GM21367 (cell line): ENCODE measurements around the gene PID1.

Source experiments
- ATAC-seq: cut with Tn5 transposase; IDR thresholded peaks from one replicate; pipeline ENCODE4 v1.9.1; 2021; ENCODE audit not compliant: unreplicated experiment

PID1 gene, protein sequence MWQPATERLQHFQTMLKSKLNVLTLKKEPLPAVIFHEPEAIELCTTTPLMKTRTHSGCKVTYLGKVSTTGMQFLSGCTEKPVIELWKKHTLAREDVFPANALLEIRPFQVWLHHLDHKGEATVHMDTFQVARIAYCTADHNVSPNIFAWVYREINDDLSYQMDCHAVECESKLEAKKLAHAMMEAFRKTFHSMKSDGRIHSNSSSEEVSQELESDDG

DNA sequence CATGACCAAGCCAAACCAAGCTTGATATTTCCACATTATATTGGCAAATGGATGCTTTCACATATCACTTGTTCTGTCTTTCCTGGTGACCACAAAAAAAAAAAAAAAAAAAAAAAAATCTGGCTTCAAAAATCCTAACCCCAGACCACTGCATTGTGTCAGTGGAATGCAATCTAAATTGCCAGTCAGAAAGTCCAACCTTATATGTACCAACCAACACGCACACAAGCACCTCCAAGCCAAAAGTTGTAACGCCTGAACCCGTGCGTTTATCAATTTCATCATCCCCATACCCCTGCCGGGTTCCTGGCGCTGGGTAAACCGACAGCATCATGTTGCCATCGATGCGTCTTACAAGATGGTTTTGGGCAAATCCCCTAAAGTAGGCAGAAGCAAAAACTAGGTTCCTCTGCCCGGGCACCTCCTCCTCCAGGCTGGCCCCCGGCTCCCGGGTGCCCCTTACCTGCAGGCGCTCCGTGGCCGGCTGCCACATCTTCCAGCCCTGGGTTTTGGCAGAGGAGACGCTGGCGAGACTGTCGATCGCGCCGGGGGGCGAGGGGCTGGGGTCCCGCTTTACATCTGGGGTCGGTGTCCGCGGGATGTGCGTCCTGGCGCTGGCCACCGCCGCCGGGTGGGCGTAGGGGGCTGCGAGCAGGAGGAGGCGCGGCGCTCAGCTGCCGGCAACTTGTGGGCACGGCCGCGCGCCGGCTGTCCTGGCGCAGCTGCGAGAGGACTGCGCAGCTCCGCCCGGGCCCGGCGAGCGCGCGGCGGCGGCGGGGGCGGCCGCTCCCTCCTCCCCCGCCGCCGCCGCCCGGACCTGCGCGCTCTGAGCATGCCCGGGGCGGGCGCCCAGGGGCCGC, at the start of gene PID1:
Gene PID1 (minus strand): TSS at position 737 of the 860 bp plus-strand sequence. CDS start 244 bp downstream, at position 493.
- ATAC-seq: no peak

DNA sequence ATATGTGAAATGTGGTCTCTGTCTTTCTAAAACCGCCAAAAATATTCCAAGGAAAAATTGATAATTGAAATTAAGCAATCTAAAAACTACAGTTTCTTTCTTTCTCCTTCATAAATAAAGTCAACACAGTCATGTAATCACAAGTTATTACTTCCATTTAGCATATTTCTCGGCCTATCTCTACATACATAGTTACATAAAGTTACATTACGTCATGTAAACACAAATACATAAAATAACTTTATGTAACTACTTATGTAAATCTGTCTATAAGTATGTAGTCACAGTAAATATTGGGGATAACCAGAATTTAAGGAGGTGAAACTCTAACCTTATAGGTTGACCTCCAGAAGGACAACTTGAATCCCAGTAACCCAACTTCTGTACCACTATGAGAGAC, 48.5 kb upstream of the PID1 start:
- ATAC-seq: no peak

DNA sequence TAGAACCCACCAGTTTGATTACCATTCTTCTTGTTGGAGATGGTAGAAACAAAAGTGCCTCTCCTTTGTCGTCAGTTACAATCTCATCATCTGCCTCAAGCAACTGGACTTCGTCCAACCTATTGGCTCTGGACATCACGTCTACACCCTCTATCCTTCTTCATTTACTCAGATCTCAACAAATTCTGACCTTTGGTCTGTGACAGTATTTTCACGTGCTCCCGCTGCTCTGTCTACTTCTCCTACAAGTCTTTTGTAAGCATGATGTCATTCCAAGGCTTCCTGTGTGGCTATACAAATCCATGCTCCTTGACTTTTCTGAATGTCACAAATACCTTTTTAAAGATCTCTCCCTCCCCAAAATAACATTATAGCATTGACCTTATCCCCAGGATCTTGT, 43.0 kb upstream of the PID1 start:
- no peak for ATAC-seq

DNA sequence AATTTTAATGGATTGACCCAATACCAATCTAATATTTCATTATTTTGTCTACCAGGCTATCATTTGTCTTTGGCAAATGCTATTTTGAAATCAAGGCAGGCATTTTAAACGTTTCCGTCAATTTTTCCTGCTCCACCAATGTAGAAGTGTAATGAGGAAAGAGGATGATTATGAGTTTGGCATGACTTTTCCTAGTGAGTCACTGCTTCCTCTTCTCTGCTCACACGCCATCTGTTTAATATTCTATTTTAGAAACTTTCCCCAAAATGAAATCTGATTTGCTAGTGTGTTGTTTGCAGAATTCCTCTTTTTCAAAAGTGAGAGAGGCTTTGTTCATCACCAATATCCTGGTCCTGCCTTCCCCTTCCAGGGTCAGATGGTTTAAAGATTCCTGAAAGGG, 42.5 kb upstream of the PID1 start:
- no peak for ATAC-seq

DNA sequence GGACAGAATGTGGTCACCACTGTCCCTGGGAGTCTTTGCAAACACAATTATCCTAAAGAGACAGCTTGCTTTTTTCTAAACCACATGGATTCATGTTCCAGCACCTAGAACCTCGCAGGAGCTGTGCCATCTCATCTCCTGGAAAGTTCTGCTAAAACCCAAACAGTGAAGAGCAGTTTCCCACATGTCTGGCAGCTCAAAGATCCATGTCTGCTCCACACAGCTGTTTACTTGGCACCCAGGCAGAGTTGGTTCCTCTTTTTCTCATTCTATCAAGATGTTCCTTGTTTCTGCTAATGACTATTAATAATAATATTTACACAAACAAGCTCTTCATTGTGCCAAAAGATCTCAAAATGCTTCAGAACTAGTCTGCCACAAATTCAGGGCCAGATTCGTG, 30.1 kb upstream of the PID1 start:
- ATAC-seq: no peak

DNA sequence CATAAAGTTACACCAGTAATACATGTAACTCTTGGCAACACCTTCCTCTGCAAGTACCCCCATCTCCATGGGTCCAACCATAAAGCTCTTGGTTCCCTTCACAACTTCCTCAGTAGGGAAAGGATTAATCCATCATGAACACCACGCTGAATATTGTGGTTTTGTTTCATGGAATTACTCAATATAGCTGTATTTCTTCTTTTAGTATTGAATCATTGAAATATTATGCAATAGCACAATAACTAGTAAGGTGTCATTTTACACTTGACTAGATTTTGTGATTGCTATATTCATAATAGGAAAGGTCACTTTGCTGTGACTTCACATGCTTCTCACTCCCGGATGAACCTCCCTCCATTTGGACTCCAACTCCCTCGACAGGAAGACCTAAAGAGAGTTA, 29.7 kb upstream of the PID1 start:
- no peak for ATAC-seq

DNA sequence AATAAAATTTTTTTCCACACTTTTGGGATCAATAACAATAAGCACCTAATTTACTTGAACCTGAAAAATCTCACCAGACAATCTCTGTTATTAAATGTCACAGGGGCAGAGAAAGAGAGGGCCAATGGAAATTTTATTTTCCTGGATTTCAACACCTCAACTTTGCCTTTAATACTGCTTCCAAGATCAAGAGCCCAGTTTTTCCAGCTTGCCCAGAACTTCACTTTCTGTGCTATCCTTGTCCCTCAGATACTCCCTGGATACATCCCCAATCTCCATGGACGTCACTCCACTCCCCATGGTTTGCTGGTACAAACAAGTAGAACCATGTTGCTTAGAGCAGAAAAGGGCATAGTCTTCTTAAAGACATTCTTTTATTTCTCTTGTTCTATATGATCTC, 29.3 kb upstream of the PID1 start:
- ATAC-seq: no peak

DNA sequence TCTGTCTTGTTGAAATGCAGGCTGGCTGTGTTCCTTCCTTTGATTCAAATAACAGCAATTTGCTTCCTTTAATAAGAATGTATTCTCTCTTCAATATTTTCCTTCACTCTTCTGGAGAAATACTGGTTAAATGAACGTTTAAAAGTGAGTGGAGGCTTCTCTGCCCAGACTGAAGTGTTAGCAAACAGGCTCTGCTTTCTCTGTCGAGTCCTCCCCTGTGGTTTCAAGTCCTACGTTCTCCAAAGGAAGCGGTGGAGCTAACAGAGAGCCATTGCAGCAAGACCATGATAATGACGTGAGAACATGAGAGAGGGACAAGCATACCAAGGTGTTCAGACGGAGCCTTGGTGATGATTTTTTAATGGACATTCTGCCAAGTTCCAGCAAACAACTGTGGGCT, 26.2 kb upstream of the PID1 start:
- ATAC-seq: no peak

DNA sequence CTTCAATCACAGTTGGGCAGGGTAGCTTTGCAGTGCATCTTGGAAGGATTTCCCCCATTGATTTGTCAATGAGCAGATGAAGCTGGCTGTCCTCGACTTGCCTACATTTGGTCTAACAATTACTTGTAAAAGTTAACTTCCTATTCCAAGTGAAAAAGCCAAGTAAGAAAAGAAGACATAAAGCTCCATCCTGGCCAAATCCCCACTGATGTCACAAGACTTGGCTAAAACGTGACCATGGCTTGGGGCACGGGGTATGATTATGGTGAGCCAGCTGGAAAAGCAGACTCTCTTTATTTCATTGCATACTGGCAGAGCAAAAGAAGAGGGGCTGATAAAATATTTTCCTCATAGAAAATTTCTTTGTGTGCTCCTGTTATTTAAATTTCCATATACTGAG, 25.4 kb upstream of the PID1 start:
- ATAC-seq: no peak

DNA sequence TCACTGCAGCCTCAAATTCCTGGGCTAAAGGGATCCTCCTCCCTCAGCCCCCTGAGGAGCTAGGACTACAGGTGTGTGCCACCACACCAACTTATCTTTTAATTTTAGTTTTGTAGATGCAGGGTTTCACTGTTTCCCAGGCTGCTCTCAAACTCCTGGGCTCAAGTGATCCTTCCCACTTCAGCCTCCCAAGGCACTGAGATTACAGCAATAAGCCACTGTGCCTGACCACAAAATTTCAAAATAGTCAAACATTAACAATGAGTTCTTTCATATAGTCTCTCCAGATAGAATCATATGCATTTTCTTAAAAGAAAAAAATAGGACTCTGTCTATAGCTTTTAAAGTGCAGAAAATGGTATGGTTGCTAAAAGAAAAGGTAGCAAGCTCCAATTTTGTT, 24.9 kb upstream of the PID1 start:
- ATAC-seq: no peak

DNA sequence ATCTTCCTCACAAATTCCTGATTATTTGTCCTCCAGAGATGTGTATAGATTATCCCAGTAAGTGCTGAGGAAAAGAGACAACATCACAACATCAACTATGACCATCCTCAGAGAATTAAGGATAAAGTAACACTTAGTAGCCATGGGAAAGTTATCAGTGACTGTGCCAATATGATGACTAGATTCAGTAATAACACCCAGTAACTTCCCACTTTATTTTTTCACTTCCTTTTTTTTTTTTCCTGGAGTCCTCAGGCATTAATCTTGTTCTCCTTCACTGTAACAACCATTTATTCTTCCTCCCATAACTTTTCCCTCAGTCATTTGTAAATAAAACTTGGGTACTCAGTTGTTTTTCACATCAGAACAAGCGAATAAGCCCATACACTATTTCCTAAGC, 16.7 kb upstream of the PID1 start:
- no peak for ATAC-seq

DNA sequence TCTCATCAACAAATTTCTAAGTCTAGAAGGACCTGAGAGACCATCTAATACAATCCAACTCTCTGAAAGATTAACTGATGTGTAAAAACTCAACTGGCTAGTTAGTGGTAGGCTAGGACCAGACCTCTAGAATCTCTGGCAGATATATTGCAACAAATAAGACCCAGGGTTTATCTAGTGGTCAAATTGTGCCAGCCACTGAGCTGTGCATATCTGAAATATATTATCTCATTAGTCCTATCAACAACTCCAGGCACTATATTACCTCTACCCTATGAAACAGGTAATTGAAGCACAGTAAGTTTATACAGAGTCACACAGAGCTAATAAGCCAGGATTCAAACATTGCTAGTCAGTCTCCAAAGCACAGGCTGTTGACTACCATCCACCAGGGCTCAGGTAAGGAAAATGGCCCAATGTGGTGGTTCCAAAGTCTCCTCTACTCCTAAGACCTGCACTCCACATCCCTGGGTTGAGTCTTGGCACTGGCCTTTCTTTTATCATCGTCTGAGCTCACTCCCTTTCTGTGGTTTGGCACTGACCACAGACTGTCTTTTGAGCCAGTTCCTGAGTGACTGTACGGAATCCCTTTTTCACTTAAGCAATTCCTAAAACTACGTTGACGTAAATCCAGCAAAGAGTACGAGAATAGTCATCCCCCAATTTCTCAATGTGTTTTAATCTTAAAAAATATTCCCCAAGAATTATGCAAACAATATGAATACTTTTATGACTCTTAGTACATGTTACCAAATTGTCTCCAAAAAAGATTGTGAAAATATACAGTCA, 11.9 kb upstream of the PID1 start:
- ATAC-seq: no peak

DNA sequence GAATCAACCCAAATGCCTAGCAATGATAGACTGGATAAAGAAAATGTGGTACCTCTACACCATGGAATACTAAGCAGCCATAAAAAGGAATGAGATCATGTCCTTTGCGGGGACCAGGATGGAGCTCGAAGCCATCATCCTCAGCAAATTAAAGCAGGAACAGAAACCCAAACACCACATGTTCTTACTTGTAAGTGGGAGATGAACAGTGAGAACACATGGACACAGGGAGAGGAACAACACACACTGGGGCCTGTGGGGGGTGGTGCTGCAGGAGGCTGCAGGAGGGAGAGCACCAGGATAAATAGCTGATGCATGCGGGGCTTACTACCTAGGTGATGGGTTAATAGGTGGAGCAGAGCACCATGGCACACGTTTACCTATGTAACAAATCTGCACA, 8.4 kb upstream of the PID1 start:
- no peak for ATAC-seq

DNA sequence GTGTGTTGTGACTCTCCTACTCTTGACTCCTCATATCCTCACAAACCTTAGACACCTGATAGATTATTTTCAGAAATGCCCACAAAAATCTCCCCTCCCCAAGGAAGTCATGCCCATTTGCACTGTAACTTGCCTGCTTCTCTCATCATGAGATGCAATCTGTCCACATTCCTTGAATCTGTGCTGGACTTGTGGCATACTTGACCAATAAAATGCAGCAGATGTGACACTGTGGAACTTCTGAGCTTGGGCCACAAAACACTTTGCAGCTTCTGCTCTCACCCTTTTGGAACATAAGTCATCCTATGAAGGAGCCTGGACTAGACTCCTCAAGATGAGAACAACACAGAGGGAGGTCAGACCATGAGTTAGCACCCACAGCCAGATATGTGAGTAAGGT, 4.4 kb upstream of the PID1 start:
- no peak for ATAC-seq

DNA sequence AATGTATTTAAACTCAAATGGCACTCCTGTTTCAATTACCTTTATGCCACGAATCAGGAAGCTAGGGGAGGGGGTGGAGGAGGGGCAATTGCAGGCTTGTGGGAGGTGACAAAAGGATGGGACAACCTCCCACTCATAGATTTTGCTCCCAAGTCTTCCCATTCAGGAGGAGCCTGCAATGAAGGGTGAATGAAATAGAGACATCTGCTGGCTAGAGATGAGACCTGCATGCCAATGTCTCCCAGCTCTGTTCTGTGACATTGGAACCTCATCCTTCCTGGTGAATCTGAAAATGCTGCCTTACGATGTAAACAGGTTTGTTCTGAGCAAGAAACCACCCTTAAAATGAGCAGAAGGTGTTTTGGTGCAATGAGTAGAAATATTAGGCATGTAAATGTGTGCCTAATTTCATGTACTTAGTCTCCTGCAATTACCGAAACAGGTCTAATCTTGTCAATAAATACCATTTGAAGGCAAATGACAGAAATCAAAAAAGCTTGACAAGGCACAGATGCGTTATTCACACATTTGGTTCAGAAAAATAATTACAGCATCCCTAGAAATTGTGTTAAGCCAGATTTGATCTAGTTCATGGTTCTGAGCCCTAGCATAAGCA, 2.7 kb upstream of the PID1 start:
- ATAC-seq: no peak

DNA sequence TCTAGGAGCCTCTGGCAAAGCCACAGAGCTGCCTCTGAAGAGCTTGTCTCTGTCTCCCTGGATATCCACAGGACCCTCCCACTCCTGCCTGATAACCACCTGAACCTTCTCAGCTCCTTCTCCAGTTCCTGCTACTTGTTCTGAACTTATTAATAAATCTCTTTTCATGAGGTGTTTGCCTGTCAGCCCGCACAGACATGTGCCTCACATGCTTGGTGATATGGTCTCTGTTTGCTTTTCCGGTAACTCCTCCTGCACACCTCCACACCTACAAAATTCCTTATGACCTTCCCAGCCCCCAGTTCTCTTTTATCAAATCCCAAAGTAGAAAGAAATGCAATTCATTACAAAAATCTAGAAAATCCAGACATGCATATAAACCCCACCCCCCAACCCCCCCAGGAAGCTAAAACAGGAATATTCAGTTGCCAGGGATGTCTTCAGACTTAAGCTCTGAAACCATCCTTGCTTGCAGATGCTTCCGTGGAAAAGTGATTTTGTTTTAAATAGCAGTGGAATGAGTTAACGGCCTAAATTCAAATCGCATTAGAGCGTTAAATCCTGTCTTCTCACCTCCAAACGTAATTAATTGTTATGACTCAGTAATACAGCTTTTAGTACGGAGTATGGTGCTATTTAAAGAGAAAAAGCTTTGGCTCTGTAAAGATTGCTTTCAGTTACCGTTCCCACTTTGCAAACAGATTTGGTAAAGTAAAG, 2.1 kb upstream of the PID1 start:
- no peak for ATAC-seq

DNA sequence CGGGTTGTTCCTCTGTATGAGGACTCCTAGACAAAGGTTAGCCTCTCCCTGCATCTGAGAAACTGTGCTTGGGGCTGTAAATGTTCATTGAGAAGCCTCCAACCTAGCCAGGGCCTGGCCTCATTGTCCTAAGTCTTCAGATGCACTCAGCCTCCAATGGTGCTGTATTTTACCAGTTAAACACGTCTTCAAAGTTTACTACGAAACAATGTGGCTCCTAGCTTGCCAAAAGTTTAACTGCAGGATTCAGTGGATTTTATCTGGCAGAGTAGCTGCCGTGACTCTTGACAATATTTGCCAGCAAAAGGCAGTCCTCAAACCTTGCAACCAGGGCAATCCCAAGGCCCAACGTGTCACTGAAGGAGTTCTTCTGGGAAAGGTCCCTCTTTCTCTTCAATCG, 1.1 kb downstream of the PID1 start:
- no peak for ATAC-seq

DNA sequence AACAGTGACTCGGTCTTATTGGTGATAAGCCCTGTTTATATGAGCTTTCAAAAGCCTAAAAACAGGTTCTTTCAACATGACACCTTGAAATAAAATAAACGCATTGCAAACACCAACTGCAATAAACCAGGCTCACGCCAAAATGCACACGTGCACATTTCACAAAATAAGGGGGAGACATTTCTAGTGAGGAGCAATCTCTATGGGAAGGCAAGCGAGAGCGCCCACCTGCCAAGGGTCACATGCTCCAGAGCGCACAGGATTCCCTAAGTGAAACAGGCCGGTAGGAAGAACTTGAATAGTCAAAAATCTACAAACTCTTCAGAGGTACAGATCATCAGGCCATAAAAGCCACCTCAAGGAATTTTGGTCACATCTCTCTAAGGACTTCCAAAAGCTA, 1.9 kb downstream of the PID1 start:
- no peak for ATAC-seq

DNA sequence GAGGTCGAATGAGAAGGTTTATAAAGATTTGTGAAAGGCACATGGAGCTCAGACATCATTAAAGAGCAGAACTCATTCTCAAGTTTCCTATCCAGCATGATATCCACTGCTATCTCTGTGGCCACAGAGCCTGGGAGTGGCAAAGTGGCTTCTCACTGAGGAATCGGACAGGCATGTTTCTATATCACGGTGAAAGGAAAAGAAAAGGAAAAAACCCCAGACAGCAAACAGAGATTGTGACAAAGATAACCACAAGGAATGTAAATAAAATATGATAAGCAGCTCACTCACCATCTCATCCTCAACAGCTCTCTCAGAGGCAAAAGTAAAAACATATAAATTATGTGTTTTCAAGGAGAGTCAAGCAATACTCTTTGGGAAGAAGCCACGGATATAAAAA, 2.5 kb downstream of the PID1 start:
- ATAC-seq: no peak

DNA sequence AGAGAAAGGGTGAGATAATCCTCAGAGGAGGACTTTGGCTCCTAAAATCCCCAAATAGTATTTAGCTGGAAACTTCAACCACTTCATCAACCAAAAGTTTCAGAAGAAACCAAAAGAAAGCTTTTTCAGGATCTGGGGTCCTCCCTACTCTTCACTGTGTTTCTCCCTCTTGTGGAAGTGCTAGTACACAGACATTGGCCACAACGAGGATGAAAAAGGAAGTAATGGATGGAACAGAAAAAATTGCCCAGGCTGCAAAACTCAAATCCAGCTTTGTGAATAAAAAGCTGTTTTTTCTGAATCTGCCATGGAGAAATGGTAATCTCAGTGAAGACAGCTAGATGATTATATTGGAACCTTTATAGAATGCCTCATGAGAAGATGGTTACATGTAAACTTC, 4.0 kb downstream of the PID1 start:
- no peak for ATAC-seq

DNA sequence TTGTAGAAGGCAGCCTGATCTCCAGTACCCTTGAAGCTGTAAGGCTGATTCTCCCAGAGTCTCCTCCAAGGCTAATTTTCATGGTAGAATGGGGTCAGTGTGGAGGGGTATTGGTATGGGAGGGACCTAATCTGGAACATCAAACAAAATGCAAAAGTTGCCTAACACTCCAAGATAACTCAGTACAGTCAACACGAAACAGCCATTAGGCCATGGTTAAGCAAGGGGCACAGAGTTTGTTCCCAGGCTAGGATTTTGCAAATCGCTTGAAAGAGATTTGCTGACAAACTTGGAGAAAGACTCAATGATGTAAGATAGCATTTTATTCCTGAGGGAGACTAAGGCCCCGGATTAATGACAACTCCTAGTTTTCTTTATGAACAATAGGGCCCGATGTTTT, 5.4 kb downstream of the PID1 start:
- no peak for ATAC-seq
